ENCODE measurements around the gene IL1RN.

IL1RN gene

DNA sequence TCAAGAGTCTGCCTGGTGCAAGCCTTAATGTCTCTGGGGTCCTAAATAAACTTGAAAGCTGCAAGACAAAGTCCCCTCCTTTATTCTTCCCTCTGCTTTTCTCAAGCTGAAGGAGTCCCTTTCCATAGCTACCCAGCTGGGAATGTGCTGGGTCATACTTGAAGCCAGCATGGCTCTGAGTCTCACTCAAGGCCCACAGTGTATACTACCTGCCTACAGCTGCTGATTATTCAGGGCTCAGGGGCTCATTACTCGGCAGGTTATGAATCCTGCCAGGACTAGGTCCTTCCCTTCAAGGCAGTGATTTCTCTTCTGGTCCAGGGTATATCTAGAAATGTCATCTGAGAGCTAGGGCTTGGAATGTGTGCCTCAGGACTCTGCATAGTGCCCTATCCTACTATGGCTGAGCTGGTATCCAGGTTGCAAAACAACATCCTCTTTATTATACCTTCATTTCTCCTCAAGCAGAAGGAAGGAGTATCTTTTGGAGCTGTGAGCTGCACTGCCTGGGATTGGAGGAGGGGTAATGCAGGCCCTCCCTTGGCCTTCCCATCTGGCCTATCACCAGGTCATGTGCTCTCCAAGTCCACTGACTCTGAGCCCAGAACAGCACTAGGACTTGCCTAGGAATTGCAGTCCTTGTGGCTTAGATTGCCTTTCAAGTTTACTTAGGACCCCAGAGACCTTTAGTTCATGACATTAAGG is 22.3 kb downstream of the IL1RN start:
- DNase-seq (ENCODE audit: low read depth, low spot score) = no peak
- no peak overlapping the region for H3K27ac ChIP-seq

DNA sequence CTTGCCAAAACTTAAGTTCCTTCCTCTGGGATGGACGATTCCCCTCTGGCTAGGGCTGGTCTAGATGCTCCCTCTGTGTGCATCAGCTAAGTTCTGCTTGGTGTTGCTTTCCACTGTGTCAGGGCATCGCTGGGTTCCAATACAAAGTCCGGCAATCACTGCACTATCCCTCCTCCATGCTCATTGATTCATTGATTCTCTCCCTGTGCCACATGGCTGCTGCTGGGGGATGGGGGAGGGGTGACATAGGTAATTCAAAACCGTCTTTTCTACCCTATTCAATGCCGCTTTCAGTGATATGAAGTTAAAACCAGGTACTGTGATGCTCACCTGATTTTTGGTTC is 22.8 kb downstream of the IL1RN start:
- no peak for DNase-seq (ENCODE audit: low read depth, low spot score)
- no peak overlapping the region for H3K27ac ChIP-seq

DNA sequence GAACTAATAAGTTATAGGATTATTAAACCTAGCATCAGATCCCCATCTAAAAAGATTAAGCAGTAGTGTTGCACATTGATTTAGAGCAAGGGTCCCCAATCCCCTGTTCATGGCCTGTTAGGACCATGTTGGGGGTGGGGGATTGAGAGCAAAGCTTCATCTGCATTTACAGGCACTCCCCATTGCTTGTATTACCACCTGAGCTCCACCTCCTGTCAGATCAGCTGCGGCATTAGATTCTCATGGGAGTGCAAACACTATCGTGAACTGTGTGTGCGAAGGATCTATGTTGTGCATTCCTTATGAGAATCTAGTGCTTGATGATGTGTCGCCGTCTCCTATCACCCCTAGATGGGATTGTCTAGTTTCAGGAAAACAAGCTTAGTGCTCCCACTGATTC is 27.9 kb downstream of the IL1RN start:
- DNase-seq (ENCODE audit: low read depth, low spot score) = no peak

DNA sequence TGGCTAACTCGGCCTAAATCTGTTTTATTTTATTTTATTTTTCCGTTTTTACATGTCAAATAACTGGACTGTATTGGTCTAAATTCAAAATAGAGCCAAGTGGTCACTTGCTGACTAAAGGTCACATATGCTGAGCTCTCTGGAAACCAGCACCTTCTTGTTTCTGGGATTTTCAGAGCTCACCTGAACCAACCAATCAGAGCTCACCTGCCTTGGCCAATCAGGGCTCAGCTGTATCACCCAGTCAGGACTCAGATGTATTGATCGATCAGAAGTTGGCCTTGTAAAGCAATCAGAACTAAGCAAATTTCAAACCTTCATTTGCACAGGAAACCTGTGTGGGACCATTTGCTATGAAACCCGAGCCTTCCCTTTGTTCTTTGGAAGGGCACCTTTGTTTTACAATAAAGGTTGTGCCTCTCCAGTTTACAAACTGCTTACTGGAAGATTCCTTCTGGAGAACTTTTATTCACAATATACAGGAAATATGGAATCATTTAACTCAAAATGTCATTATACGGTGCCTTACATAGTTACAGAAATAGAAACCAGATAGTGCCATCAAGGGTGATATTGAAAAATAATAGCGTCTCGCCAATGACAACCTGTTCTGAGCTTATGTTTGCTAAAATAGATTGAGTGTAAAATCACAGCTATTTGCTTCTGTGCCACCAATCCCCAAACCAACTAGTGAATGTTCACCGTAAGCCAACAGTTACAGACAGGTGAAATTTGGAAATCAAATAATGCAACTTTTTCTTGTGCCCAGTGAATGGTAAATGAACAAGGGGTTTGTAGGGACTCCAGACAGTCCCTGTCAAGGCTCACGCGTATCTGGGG is 29.1 kb downstream of the IL1RN start:
- no peak for DNase-seq (ENCODE audit: low read depth, low spot score)
- peak overlapping the region; percentile 88 for H3K27ac ChIP-seq

More for the DNA sequence above, 27.9 kb downstream of the IL1RN start:
- no peak overlapping the region for H3K27ac ChIP-seq

DNA sequence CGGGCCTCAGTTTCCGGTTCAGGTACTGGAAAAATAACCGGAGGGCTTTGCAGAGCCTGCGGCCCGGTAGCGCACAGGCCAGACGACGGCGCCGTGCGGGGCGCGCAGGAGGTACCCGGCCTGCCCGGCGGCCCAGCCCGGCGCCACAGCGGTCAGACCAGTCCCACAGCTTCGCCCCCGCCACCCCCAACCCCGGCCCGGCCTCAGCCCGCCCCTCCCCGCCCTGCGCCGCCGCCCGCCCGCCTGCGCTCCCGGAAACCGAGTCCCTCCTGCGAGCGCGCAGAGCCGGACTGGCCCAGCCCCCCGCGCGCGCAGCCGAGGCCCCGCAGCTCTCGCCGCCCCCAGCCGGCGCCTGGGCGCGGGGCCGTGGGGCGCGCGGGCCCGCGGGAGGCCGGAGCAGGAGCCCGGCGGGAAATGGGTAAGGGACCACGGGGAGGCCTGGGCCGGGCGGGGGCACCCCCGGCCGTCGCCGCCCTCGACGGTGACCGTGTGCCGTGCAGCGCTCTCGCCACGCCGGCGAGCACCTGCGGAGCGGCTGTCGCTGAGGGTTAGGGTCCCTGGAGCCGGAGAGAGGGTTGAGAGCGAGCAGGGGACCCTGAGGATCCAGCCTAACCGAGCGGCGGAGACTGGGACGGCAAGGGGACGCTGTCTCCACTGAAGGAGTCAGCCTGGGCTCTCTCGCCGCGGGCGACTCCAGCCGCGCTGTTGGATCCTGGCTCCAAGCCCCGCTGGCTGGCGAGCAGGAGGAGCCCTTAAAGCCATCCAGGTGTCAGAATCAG is 29.9 kb downstream of the IL1RN start:
- H3K27ac ChIP-seq = peak overlapping the region; percentile 88
- DNase-seq (ENCODE audit: low read depth, low spot score) = no peak

DNA sequence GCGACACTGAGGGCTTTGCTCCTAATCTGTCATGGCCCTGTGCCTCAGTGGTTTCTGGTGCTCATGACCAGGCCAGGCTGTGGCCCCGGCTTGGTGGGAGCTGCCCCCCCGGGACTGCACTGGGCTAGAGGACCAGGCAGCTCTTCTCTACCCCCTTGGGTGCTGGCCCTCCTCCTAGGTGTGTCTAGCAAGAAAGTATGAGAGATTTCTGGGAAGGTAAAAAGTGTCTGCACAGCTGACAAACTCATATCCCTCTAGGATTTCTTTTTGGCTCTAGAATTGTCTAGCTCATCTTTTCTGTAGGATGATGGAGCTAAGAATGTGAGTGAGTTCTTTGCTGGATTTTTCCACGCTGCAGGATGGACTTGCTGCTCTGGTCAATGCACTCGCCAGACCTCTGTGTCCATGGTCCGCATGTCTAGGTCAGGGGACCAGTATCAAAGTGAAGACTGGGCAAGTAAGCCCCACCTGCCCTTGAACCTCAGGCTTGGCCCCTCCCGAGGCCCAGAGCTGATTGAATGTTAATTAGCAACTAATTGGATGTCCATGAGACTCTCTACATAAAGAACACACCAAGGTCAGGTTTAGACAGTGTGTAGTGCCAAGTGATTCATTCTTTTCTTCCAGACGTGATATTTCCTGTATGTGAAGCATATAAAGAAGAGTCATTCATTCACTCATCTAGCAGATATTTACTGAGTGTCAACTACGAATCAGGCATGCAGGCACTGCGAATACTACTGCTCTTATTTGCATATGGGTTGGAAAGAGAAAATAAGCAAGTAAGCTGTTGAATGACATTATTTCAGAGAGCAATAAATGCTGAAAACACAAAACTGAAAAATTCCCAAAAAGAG is 30.7 kb downstream of the IL1RN start:
- DNase-seq (ENCODE audit: low read depth, low spot score) = peak; percentile 52
- H3K27ac ChIP-seq = peak overlapping the region; percentile 88

DNA sequence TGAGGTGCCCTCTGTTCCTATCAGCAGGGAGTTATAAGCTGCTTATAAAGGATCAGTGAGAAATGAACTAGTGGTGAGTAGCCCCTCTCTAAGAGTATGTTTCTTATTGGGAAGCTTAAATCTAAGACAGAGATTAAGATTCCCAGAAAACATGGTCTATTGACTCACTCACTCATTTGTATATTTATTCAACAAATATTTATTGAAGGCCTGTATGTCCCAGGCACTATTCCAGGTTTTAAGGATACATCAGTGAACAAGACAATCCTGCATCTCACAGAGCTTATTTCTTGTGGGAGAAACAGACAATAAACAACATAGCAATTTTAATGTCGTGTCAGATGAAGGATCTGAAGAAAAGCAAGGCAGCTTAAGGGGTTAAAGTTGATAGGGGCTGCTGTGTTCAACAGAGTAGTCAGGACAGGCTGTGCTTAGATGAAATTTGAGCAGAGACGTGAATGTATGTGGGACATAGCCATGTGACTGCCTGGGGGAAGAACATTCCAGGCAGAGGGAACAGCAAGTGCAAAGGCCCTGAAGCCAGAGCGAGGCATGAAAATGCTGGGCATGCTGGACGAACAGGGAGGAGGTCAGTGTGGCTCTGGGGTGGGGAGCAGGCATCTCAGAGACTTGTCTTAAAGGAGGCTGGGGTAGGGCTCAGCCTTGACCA is 31.6 kb downstream of the IL1RN start:
- H3K27ac ChIP-seq = peak overlapping the region; percentile 88
- DNase-seq (ENCODE audit: low read depth, low spot score) = no peak

DNA sequence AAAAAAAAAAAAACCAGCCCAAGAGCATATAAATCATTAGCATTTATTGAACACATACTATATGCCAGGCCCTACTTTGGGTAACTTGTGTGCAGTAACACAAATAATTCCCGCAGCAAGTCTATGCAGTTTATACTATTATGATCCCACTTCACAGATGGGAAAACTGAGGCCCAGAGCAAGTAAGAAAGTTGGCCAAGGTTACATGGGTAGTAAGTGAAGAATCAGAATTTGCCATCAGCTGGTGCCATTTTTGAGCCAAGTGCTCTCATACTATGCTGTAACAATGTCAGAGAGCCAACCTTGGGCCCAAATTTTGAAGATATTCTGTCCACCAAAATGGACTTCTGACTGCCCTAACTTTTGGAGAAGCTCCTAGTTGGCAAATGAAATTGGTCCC is 32.9 kb downstream of the IL1RN start:
- no peak overlapping the region for H3K27ac ChIP-seq

DNA sequence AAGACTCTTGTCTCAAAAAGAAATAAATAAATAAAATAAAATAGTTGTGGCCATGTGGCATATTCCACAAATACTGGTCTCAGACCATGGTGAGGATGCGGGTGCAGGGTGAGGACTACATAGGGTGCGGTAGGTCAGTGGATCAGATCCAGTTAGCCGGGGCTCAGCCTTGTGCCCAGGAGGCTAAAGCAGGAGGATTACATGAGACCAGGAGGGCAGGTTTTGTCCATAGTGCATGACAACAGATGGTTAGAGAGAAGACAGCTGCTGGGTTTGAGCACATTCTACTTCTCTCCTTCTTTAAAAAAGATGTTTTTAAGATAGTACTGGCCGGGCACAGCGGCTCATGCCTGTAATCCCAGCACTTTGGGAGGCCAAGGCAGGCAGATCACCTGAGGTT is 33.6 kb downstream of the IL1RN start:
- no peak for DNase-seq (ENCODE audit: low read depth, low spot score)
- H3K27ac ChIP-seq = no peak overlapping the region

More for the DNA sequence above, 32.9 kb downstream of the IL1RN start:
- DNase-seq (ENCODE audit: low read depth, low spot score) = no peak

DNA sequence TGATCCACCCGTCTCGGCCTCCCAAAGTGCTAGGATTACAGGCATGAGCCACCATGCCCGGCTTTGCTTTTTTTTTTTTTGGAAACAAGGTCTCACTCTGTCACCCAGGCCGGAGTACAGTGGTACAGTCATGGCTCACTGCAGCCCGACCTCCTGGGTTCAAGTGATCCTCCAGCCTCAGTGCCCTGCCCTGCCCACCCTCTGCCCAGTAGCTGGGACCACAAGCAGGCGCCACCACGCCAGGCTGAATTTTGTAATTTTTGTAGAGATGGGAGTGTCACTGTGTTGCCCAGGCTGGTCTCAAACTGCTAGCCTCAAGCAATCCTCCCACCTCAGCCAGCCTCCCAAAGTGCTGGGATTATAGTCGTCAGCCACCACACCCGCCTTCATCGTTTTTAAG is 34.8 kb downstream of the IL1RN start:
- DNase-seq (ENCODE audit: low read depth, low spot score) = no peak
- no peak overlapping the region for H3K27ac ChIP-seq

DNA sequence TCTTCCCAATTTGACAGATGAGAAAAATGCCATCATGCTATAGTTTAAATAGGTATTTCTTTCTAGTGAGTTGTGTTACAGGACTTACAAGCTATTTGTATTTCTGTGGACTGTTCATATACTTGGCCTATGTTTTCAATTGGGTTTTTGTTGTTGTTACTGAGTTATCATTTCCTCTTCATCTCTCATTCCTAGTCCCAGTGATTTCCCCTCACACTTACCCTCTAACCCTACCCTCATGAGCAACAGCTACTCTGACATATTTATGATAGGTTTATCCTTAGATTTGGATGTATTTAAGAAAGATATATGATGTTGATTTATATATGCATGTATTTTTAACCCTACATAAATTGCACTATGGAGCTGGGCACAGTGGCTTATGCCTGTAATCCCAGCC is 35.5 kb downstream of the IL1RN start:
- H3K27ac ChIP-seq = no peak overlapping the region
- DNase-seq (ENCODE audit: low read depth, low spot score) = no peak

DNA sequence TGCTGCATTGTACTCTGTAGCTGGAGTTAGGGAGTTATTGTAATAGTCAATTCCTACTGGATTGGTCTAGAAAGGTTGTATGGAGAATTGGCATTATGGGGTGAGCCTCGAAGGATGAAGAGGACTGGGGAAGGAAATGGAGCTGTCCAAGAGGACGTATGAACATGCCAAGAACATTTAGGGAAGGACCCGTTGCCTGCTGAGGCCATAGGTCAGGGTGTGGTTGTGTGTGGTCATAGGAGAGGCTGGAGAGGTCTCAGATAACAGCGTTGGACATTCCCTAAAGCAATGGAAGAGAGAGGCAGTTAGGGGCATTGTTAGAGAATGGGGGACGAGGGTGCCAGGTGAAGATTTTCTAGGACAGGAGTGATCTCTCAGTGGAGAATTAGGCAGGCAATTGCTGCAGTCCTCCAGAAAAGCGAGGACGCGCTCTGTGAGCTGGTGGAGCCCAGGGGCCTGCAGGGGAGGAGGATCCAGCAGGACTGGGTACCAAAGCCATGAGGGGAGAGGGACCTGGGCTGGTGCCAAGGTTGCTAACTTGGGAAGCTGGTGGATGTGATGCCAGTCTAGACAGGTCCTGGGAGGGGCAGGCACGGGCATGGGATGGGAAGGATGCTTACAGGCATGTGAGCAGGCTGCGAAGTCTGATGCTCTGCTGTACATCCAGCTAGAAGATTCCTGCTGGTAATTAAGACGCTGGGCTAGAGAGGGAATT is 37.0 kb downstream of the IL1RN start:
- no peak overlapping the region for H3K27ac ChIP-seq
- no peak for DNase-seq (ENCODE audit: low read depth, low spot score)

DNA sequence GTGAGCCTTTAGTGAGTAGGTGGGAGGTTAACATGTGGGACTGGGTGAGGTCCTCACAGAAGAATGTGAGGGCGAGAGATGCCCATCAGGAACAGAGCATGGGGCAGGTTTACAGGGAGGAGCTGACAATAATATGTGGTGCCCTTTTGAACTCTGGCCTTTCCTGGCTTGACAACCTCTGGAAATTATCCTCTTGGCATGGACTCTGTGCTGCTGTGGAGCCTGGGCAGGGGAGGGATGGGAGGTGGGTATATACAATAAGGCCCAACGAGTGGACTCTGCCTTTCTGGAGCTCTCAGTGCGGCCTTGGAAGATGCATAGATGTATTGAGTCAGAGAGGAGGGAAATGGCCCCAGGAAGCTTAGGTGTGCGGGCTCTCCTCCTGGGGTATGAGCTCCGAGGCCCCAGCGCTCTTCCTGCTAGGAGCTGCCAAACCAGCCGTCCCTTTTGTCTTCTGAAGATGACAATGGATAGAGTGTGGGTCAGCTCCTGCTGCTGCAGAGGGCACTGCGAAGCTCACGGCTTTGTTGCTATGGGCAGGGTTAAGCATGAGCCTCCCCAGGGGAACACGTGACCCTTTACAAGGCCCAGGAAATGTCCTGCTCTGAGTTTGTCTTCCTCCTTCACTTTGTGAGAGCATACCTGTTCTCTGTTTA is 37.7 kb downstream of the IL1RN start:
- no peak overlapping the region for H3K27ac ChIP-seq

DNA sequence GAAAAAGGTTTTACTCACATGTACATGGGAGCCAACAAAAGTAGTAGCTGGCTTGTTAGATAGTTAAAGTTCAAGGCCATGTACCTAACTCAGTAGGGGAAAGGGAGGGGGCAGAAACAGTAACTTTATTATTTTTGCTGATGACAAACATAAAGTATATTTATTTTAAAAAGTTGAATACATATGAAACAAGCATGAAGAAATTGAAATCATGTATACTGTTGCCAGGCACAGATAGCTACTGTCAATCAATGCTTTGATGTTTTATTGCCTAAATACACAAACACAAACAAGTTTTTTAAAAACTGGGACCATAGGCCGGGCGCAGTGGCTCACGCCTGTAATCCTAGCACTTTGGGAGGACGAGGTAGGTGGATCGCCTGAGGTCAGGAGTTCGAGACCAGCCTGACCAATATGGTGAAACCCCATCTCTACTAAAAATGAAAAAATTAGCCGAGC is 38.8 kb downstream of the IL1RN start:
- no peak for DNase-seq (ENCODE audit: low read depth, low spot score)
- H3K27ac ChIP-seq = no peak overlapping the region

More for the DNA sequence above, 37.7 kb downstream of the IL1RN start:
- no peak for DNase-seq (ENCODE audit: low read depth, low spot score)

DNA sequence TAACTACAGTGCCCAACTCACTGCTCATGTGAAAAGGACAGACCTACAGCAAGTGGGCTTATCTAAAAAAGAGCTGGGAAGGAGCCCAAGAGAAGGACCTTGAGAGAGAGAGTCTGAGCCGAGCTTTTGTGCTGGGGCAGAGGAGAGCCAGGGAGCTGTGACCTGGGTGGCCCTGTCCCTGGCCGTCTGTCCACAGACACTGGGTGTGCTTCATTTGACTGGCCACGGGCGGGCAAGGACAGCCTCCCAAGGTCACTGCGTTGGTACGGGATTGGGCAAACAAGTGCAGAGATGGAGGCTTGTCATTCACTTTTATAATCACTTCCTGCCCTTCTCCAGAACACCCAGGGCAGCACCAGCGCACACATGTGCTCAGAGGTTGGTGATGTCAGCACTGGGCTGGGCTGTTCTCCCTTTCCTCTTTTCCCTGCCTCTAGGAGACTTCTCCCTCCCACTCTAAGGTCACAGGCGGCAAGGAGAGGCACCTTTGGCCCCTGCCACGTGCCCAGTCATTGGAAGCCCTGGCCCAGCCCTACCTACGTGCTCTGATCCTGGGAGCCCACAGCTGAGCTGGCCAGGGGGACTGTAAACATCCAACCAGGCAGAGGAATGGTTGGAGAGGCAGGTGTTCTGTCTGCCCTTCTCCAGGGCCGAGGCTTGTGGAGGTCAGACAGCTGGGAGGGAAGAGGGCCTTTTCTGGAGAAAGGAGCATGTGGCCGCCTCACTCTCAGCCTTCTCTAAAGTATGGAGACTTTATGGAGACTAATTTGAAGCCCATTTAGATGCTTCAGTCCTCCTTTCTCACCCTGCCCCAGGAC is 39.9 kb downstream of the IL1RN start:
- no peak overlapping the region for H3K27ac ChIP-seq
- DNase-seq (ENCODE audit: low read depth, low spot score) = no peak

DNA sequence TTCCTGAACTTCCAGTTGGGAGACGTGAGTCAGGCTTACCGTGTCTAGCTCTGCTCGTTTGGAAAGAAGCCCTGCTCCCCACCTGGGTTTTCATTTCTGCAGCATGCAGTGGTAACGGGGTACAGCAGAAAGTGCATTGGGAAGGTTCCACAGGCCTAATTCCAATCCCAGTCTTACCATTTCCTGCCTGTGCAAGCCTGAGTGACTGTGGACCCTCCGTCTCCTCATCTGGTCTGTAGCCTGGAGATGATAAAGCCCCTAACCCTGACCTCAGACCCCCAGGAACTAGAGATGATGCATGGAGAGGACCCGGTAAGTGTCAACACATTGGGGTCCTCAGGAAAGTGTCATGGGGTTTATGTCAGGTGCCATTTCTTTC is 40.6 kb downstream of the IL1RN start:
- no peak overlapping the region for H3K27ac ChIP-seq
- DNase-seq (ENCODE audit: low read depth, low spot score) = no peak

DNA sequence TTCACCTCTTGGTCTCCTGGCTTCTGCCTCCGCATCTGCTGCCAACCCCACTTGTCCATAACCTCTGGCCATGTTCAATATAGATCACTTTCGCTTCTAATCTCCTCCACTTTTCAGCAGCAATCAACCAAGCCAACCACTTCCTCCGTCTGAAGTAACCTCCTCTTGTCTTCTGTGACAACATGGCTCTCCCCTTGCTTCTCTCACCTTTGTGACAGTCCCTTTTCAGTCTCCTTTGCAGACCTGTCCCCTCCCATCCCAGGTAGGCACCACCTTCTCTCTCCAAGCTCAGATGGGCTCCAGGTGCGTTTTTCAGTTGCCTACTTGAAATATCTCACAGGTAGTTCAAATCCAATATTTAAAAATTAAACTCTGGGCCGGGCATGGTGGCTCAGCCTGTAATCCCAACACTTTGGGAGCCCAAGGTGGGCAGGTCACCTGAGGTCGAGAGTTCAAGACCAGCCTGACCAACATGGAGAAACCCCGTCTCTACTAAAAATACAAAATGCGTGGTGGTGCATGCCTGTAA is 41.7 kb downstream of the IL1RN start:
- no peak overlapping the region for H3K27ac ChIP-seq
- DNase-seq (ENCODE audit: low read depth, low spot score) = no peak

All from epithelial cell of prostate (primary cell).